Measurements from ENCODE around the gene ZNF586. TPM values are rescaled to one million over a fixed set of nuclear protein-coding genes. Genes with fewer than 3 reads are reported as not detected.
"Not testable (repeated sequence)": the region's sequence is repeated elsewhere in the genome, so short reads cannot be mapped to it uniquely, and the experiment has no call there.

ZNF586 gene
- total RNA-seq = 10 to 100 TPM; 14.7 to 17.6 (median 15.5) TPM

GRCh38 chr19:57769345-57770131 lies at the start of gene ZNF586:
Gene ZNF586, plus strand, starts transcription at chr19:57769676. Its CDS starts 167 bp downstream, at chr19:57769843.
- peaks cover 40% of the 10 kb centered on the region for H3K36me3 Mint-ChIP-seq (ENCODE audit: insufficient read depth)
- peak within 1 kb of the TSS; percentile 95 for H3K4me3 Mint-ChIP-seq
- H3K27me3 Mint-ChIP-seq (ENCODE audit: low read depth) = no peaks in the 10 kb centered on the region
- peak; percentile 100 for ATAC-seq
- peaks cover 34% of the 10 kb centered on the region for H3K4me1 Mint-ChIP-seq (ENCODE audit: low read depth)
- peak; percentile 75 for DNase-seq
- peaks cover 22% of the 10 kb centered on the region for H3K9me3 Mint-ChIP-seq

- H3K4me3 Mint-ChIP-seq = no peak overlapping the region
- no peaks in the 10 kb centered on the region for H3K27me3 Mint-ChIP-seq (ENCODE audit: low read depth)
- no peak for ATAC-seq
- peaks cover 66% of the 10 kb centered on the region for H3K36me3 Mint-ChIP-seq (ENCODE audit: insufficient read depth)
- DNase-seq = no peak
- peaks cover 5% of the 10 kb centered on the region for H3K4me1 Mint-ChIP-seq (ENCODE audit: low read depth)
- H3K9me3 Mint-ChIP-seq = peaks cover 61% of the 10 kb centered on the region
Observed at GRCh38 chr19:57719901-57720519, 49.5 kb upstream of the ZNF586 start.

DNA sequence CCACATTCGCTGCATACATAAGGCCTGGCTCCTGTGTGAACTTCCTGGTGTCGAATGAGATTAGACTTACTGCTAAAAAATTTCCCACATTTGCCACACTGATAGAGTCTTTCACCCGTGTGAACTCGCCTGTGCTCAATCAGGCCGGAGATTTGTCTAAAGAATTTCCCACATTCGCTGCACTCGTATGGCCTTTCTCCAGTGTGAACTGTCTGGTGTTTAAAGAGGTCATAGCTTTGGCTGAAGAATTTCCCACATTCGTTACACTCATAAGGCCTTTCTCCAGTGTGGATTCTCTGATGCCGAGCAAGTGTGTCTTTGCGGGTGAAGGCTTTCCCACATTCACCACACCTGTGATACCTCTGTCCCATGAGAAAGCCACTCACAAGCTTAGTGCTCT lies 48.6 kb upstream of the ZNF586 start:
- DNase-seq (no peak), ATAC-seq (no peak)
- no peaks in the 10 kb centered on the region for H3K27me3 Mint-ChIP-seq (ENCODE audit: low read depth)
- H3K4me3 Mint-ChIP-seq = no peak overlapping the region
- peaks cover 62% of the 10 kb centered on the region for H3K36me3 Mint-ChIP-seq (ENCODE audit: insufficient read depth)
- peaks cover 56% of the 10 kb centered on the region for H3K9me3 Mint-ChIP-seq
- H3K4me1 Mint-ChIP-seq (ENCODE audit: low read depth) = peaks cover 5% of the 10 kb centered on the region

- H3K9me3 Mint-ChIP-seq; H3K4me1 Mint-ChIP-seq (ENCODE audit: low read depth); H3K36me3 Mint-ChIP-seq (ENCODE audit: insufficient read depth); H3K4me3 Mint-ChIP-seq; H3K27me3 Mint-ChIP-seq (ENCODE audit: low read depth); ATAC-seq: not testable (repeated sequence)
- DNase-seq = peak; percentile 28
Observed at GRCh38 chr19:57738320-57738719, 31.2 kb upstream of the ZNF586 start.

DNA sequence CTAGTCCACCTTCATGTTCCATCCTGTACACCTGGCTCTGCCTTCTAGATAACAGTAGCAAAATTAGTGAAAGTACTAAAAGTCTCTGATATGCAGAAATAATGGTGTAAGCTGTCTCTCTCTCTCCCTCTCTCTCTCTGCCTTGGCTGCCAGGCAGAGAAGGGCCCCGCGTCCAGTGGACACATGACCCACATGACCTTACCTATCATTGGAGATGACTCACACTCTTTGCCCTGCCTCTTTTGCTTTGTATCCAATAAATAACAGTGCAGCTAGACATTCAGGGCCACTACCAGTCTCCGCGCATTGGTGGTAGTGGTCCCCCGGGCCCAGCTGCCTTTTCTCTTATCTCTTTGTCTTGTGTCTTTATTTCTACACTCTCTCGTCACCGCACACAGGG lies 30.7 kb upstream of the ZNF586 start:
- not testable (repeated sequence) for H3K36me3 Mint-ChIP-seq (ENCODE audit: insufficient read depth); DNase-seq; H3K9me3 Mint-ChIP-seq; H3K27me3 Mint-ChIP-seq (ENCODE audit: low read depth); ATAC-seq; H3K4me1 Mint-ChIP-seq (ENCODE audit: low read depth); H3K4me3 Mint-ChIP-seq

GRCh38 chr19:57746580-57747471 lies 22.6 kb upstream of the ZNF586 start, which contains the start of gene ZNF776:
Gene ZNF776, plus strand, starts transcription at chr19:57746815. Its CDS starts 244 bp downstream, at chr19:57747059.
- peak; percentile 99 to 100 for ATAC-seq
- Mint-ChIP-seq H3K4me3 (peak within 1 kb of the TSS; percentile 96), H3K27me3 (ENCODE audit: low read depth) (no peaks in the 10 kb centered on the region), H3K36me3 (ENCODE audit: insufficient read depth) (peaks cover 43% of the 10 kb centered on the region), H3K4me1 (ENCODE audit: low read depth) (peaks cover 23% of the 10 kb centered on the region), H3K9me3 (peaks cover 30% of the 10 kb centered on the region)
- peak; percentile 70 for DNase-seq

GRCh38 chr19:57747472-57747807 lies 22.0 kb upstream of the ZNF586 start:
- H3K9me3 Mint-ChIP-seq = peaks cover 34% of the 10 kb centered on the region
- H3K36me3 Mint-ChIP-seq (ENCODE audit: insufficient read depth) = peaks cover 47% of the 10 kb centered on the region
- no peak for ATAC-seq
- peaks cover 24% of the 10 kb centered on the region for H3K4me1 Mint-ChIP-seq (ENCODE audit: low read depth)
- DNase-seq = no peak
- no peaks in the 10 kb centered on the region for H3K27me3 Mint-ChIP-seq (ENCODE audit: low read depth)
- H3K4me3 Mint-ChIP-seq = peak overlapping the region; percentile 96

- H3K4me3 Mint-ChIP-seq = peak overlapping the region; percentile 96
- H3K4me1 Mint-ChIP-seq (ENCODE audit: low read depth) = peaks cover 25% of the 10 kb centered on the region
- H3K36me3 Mint-ChIP-seq (ENCODE audit: insufficient read depth) = peaks cover 53% of the 10 kb centered on the region
- ATAC-seq (no peak), DNase-seq (no peak)
- peaks cover 40% of the 10 kb centered on the region for H3K9me3 Mint-ChIP-seq
- H3K27me3 Mint-ChIP-seq (ENCODE audit: low read depth) = no peaks in the 10 kb centered on the region
Observed at GRCh38 chr19:57748029-57748428, 21.4 kb upstream of the ZNF586 start.

DNA sequence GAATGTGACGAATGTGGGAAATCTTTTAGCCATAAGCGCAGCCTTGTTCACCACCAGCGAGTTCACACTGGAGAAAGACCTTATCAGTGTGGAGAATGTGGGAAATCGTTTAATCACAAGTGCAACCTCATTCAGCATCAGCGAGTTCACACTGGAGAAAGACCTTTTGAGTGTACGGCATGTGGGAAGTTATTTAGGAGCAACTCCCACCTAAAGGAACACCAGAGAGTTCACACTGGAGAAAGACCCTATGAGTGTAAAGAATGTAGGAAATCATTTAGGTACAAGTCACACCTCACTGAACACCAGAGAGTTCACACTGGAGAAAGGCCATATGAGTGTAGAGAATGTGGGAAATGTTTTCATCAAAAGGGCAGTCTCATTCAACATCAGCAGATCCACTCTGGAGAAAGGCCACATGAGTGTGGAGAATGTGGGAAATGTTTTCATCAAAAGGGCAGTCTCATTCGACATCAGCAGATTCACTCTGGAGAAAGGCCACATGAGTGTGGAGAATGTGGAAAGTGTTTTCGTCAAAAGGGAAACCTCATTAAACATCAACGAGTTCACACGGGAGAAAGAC lies 15.3 kb upstream of the ZNF586 start:
- Mint-ChIP-seq H3K4me3 (no peak overlapping the region), H3K36me3 (ENCODE audit: insufficient read depth) (peaks cover 88% of the 10 kb centered on the region), H3K4me1 (ENCODE audit: low read depth) (peaks cover 6% of the 10 kb centered on the region), H3K9me3 (peaks cover 71% of the 10 kb centered on the region), H3K27me3 (ENCODE audit: low read depth) (no peaks in the 10 kb centered on the region)
- DNase-seq = no peak
- ATAC-seq = no peak

- Mint-ChIP-seq H3K9me3 (peaks cover 66% of the 10 kb centered on the region), H3K4me1 (ENCODE audit: low read depth) (peaks cover 6% of the 10 kb centered on the region), H3K4me3 (no peak overlapping the region), H3K27me3 (ENCODE audit: low read depth) (no peaks in the 10 kb centered on the region), H3K36me3 (ENCODE audit: insufficient read depth) (peaks cover 86% of the 10 kb centered on the region)
- no peak for DNase-seq
- no peak for ATAC-seq
Observed at GRCh38 chr19:57755031-57755430, 14.4 kb upstream of the ZNF586 start.

- no peak overlapping the region for H3K4me3 Mint-ChIP-seq
- H3K36me3 Mint-ChIP-seq (ENCODE audit: insufficient read depth) = peaks cover 80% of the 10 kb centered on the region
- no peak for DNase-seq
- no peak for ATAC-seq
- peaks cover 43% of the 10 kb centered on the region for H3K9me3 Mint-ChIP-seq
- H3K4me1 Mint-ChIP-seq (ENCODE audit: low read depth) = no peaks in the 10 kb centered on the region
- H3K27me3 Mint-ChIP-seq (ENCODE audit: low read depth) = no peaks in the 10 kb centered on the region
Observed at GRCh38 chr19:57757941-57758340, 11.5 kb upstream of the ZNF586 start.

DNA sequence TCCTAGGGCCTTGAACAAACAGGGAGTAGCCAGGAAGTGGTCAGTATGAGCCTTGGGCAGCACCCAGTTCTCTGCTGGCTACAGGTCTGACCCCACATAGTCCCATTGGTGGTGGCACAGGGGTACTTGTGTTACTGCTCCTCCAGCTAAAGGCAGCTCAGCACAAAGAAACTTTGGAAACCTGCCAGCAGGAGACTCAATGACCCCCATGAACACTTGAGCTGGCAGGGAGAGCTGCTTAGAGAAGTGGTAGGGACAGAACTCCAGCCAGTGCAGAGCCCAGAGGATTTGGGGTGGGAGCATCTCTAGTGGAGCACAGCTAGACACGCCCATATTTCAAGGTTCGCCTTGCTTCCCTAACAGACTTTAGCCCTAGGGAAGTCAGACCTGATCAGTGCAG lies 10.4 kb upstream of the ZNF586 start:
- Mint-ChIP-seq H3K4me3 (no peak overlapping the region), H3K36me3 (ENCODE audit: insufficient read depth) (peaks cover 71% of the 10 kb centered on the region), H3K9me3 (peaks cover 33% of the 10 kb centered on the region), H3K4me1 (ENCODE audit: low read depth) (no peaks in the 10 kb centered on the region), H3K27me3 (ENCODE audit: low read depth) (no peaks in the 10 kb centered on the region)
- ATAC-seq (no peak), DNase-seq (no peak)

- no peak for ATAC-seq
- peak overlapping the region; percentile 95 for H3K4me3 Mint-ChIP-seq
Observed at GRCh38 chr19:57771417-57771816, 1.9 kb downstream of the ZNF586 start.

DNA sequence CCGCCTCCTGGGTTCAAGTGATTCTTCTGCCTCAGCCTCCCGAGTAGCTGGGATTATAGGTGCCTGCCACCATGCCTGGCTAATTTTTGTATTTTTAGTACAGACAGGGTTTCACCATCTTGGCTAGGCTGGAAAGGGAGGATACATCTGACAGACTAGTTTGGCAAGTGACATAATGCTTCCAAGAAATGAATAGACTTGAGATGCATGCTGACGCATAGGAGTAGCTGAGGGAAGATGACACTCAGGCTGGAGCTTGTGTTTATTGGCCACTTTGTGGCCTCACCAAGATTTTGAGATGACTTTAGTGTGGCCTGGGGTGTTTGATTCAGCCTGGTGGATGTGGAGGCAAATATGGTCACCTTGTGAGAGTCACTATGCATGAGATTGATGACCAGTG lies 4.0 kb downstream of the ZNF586 start:
- Mint-ChIP-seq H3K4me1 (ENCODE audit: low read depth) (peaks cover 40% of the 10 kb centered on the region), H3K36me3 (ENCODE audit: insufficient read depth) (peaks cover 63% of the 10 kb centered on the region), H3K4me3 (no peak overlapping the region), H3K27me3 (ENCODE audit: low read depth) (no peaks in the 10 kb centered on the region), H3K9me3 (peaks cover 40% of the 10 kb centered on the region)
- ATAC-seq (no peak), DNase-seq (no peak)

More at GRCh38 chr19:57771417-57771816, 1.9 kb downstream of the ZNF586 start:
- Mint-ChIP-seq H3K9me3 (peaks cover 30% of the 10 kb centered on the region), H3K27me3 (ENCODE audit: low read depth) (no peaks in the 10 kb centered on the region), H3K36me3 (ENCODE audit: insufficient read depth) (peaks cover 46% of the 10 kb centered on the region), H3K4me1 (ENCODE audit: low read depth) (peaks cover 38% of the 10 kb centered on the region)
- no peak for DNase-seq
